Activated naive CD8-positive, alpha-beta T cell treated with anti-CD3 and anti-CD28 coated beads, Interleukin-2, amount 50 U/mL, for 16 hours (primary cell): Measurements from ENCODE around the gene PKDCC.
"Not testable (repeated sequence)": the region's sequence is repeated elsewhere in the genome, so short reads cannot be mapped to it uniquely, and the experiment has no call there.

Source experiments
- DNase-seq: peaks from one replicate; pipeline ENCODE4 v3.0.0-alpha.2; 2020; ENCODE audit warnings: low read depth, low spot score

Gene PKDCC

DNA sequence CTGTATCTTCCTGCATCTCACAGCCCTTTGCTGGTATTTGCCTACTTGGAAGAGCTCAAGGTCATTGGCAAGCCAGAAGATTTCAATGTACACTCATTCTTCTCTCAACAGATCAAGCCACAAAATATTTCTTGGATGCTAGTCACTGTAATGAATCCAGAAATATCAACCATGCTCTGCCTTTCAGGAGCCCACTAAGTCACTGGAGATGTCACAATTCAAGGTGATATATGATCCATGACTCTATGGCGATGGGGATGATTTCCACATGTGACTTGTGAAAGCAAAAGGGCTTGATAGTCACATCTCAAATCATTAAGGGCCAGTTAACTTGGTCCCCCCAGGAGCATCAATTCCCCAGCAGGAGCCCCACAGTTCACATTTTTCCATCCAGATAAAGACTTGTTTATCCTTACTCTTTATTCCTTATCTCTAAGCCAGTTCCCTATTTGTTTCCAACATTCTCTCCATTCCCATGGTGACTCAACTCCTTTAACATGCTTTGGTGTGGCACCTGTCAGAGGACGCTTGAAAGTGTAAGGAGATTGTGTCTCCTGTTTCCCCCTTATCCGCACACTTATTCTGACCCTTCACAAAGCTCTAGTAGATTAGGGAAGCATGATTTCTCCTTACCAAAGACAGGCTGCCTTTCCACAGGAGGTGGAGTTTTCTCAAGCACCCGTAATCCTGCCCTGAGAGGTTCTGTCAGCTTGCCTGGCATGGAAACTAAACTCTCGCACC, 15.8 kb downstream of the PKDCC start:
- DNase-seq, result no peak

- DNase-seq, result no peak
Observed at GRCh38 chr2:42064417-42064942, 16.7 kb downstream of the PKDCC start.

DNA sequence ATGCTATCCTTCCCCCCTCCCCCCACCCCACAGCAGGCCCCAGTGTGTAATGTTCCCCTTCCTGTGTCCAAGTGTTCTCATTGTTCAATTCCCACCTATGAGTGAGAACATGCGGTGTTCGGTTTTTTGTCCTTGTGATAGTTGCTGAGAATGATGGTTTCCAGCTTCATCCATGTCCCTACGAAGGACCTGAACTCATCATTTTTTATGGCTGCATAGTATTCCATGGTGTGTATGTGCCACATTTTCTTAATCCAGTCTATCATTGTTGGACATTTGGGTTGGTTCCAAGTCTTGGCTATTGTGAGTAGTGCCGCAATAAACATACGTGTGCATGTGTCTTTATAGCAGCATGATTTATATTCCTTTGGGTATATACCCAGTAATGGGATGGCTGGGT, 17.9 kb downstream of the PKDCC start:
- not testable (repeated sequence) for DNase-seq

- DNase-seq, result not testable (repeated sequence)
Observed at GRCh38 chr2:42067001-42067400, 19.2 kb downstream of the PKDCC start.

- DNase-seq, result no peak
Observed at GRCh38 chr2:42067521-42067920, 19.7 kb downstream of the PKDCC start.

DNA sequence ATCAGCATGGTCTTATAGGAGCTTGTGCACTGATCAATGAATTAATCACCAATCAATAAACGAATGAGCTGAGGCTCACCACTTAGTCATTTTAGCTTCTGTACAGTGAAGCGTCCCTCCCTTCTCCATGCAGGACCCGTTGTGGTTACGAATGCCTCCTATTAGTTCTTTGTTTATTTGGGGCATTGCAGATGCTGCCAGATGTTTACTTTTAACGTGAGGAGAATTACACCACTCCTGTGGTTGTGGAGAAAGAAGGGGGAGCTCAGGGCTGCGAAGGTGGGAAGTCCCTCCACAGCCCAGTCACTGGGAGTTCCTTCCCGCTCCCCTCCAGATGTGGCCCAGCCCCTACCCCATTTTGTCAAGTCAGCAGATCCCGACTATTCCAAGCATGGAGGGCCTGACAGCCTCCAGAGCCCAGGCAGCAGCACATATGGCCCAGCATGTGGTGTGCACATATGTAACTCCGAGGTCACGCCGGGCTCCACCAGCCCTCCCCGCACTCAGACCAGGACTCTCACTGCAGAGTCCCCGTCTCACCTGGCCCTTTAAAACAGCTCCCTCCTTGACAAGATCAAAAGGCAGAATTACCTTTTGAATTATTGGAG, 20.9 kb downstream of the PKDCC start:
- no peak for DNase-seq

GRCh38 chr2:42069568-42069967, 21.7 kb downstream of the PKDCC start:
- no peak for DNase-seq

GRCh38 chr2:42071791-42072190, 24.0 kb downstream of the PKDCC start:
- DNase-seq, result no peak

- DNase-seq, result no peak
Observed at GRCh38 chr2:42072349-42073118, 24.7 kb downstream of the PKDCC start.

DNA sequence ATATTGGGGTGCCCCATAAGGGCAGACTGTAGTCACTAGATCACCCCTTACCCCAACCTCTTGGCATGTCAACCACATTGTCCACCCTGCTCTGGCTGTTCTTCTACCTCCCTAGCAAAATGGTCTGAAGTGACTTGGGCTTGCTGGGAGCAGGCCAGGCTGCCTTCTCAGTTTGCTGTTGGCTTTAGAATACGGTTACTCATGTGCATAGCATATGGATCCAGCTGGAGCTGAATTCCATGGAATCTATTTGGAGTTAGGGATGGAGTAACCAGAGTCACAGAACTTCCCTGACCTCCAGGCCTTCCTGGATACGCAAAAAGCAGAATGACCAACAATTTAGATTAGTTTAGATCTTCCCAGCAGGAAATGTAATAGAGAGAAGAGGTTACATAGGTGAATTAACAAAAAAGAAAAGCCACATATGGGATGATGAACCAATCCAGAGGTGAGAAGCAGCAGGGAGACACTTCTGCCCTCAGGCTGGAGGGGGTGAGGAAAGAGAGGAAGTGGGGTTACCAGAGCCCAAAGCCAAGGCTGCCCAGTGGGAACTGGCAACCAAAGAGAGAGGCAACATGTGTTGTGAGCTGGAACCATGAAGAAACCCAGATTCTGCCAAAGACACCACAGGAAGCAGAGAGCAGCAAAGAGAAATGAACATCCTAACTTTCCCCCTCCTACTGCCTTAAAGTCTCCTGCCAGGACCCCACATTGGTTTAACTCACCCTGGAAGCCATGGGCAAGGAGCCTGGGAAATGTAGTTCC, 26.1 kb downstream of the PKDCC start:
- no peak for DNase-seq

- no peak for DNase-seq
Observed at GRCh38 chr2:42074661-42075060, 26.8 kb downstream of the PKDCC start.

GRCh38 chr2:42076357-42077225, 28.8 kb downstream of the PKDCC start:
- no peak for DNase-seq

- no peak for DNase-seq
Observed at GRCh38 chr2:42077343-42077742, 29.5 kb downstream of the PKDCC start.

DNA sequence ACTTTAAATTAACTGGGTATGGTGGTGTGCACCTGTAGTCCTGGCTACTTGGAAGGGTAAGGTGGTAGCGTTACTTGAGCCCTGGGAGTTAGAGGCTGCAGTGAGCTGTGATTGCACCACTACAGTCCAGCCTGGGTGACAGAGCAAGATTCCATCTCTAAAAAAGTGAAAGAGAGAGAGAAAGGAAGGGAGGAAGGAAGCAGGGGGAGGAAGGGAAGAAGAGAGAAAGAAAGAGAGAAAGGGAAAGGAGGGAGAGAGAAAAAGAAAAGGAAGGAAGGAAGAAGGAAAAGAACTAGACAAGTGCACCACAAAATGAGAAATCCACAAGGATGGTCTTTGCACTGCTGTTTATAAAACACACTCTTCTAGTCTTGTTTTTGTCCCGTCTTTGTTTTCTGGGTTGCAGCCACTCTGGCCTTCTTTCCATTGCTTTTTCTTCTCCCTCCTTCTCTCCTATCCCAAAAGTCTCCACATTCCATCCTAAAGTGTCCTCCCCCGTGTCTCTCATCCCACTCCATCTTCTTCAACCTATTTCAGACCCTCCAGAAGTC, 32.0 kb downstream of the PKDCC start:
- DNase-seq, result no peak

DNA sequence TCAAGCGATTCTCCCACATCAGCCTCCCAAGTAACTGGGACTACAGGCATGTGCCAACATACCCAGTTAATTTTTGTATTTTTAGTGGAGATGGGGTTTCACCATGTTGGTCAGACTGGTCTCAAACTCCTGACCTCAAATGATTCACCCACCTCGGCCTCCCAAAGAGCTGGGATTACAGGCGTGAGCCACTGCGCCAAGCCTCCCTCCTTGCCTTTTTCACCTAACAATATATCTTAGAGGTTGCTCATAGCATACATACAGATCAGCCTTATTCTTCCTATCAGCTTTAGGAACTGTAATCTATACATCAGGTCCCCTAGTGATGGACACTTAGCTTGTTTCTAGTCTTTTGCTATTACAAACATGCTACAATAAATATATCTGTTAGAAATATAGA, 33.3 kb downstream of the PKDCC start:
- not testable (repeated sequence) for DNase-seq

- DNase-seq, result no peak
Observed at GRCh38 chr2:42082016-42082415, 34.2 kb downstream of the PKDCC start.

DNA sequence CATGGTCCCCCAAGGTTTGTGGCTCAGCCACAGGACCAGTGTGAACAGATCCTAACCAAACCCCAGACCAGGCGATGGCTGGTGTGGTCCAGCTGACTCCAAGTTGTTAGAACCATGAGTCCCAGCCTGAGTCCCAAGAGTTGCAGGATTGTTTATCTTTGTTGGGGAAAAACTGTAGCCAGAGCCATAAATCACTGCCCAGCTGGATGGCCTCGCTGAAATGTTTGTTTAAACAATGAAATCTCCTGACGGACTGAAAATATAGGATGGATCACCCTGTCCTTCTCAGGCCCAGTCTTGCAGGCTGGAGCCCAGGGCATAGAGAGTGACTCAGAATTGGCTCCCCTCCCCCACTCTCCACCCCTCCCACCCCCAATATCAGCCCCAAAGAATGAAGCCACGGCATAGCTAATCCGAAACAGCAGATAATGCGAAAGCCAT, 36.4 kb downstream of the PKDCC start:
- DNase-seq, result no peak

DNA sequence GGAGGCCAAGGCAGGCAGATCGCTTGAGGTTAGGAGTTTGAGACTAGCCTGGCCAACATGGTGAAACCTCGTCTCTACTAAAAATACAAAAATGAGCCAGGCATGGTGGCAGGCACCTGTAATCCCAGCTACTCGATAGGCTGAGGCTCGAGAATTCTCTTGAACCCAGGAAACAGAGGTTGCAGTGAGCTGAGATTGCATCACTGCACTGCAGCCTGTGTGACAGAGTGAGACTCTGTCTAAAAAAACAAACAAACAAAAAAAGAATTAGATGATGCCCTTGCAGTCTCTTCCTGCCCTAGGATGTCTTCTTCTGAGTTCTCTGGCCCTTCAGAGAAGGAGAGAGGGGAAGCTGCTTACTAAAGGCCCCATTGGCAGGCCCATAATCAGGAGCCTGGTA, 37.2 kb downstream of the PKDCC start:
- not testable (repeated sequence) for DNase-seq

GRCh38 chr2:42085706-42086487, 38.1 kb downstream of the PKDCC start:
- no peak for DNase-seq
